IMR-90 (cell line): ENCODE measurements around the gene PARD3. TPM values are rescaled to one million over a fixed set of nuclear protein-coding genes. Genes with fewer than 3 reads are reported as not detected.

Source experiments
- ATAC-seq: fragments of 200-7000 bp; cut with Tn5 transposase; 2 replicates; pipeline ENCODE4 v1.9.1; 2020; ENCODE audit warnings: low read depth, mild to moderate bottlenecking, moderate library complexity
- BruUV-seq: library from RNA; stranded (reverse); fragments of 400-500 nt; replicated peaks from 2 replicates; lab custom pipeline; 2021; lab: Mats Ljungman, UMichigan
- CTCF ChIA-PET: fragments of 300-600 bp; formaldehyde crosslinking; extraction: SDS; loops from one replicate; lab custom pipeline; 2021; ENCODE audit warnings: antibody characterized with exemption; lab: Yijun Ruan, JAX
- POLR2A ChIA-PET: fragments of 300-600 bp; sonication (Branson Sonifier 250); formaldehyde crosslinking; loops from one replicate; lab custom pipeline; 2022; ENCODE audit warnings: antibody characterized with exemption; ENCODE audit not compliant: unreplicated experiment; lab: Charles Lee
- DNase-seq: peaks from one replicate; pipeline ENCODE4 v3.0.0; 2013
- H2AFZ ChIP-seq: replicated peaks from 2 replicates; pipeline ENCODE3; 2013; ENCODE audit warnings: low read length, mild to moderate bottlenecking; ENCODE audit not compliant: poor library complexity
- H2AK5ac ChIP-seq: 2 replicates; pipeline ENCODE4 v1.6.1; 2013; ENCODE audit warnings: low read depth, low read length, inconsistent platforms
- H2AK9ac ChIP-seq: replicated peaks from 2 replicates; pipeline ENCODE3; 2013; ENCODE audit warnings: mild to moderate bottlenecking, low read depth, low read length, moderate library complexity; ENCODE audit not compliant: poor library complexity
- H2BK120ac ChIP-seq: 2 replicates; pipeline ENCODE4 v1.6.1; 2013; ENCODE audit warnings: low read depth, low read length, inconsistent platforms
- H2BK15ac ChIP-seq: 3 replicates; pipeline ENCODE4 v1.6.1; 2013; ENCODE audit warnings: low read depth, low read length, inconsistent platforms
- H2BK20ac ChIP-seq: 2 replicates; pipeline ENCODE4 v1.6.1; 2013; ENCODE audit warnings: low read depth, mild to moderate bottlenecking, inconsistent platforms, low read length, moderate library complexity
- H2BK5ac ChIP-seq: 2 replicates; pipeline ENCODE4 v1.6.1; 2013; ENCODE audit warnings: mild to moderate bottlenecking, low read depth, low read length, inconsistent platforms; ENCODE audit not compliant: poor library complexity, severe bottlenecking
- H3K14ac ChIP-seq: replicated peaks from 2 replicates; pipeline ENCODE4 v1.6.1; 2013; ENCODE audit warnings: low read depth, low read length, inconsistent platforms
- H3K18ac ChIP-seq: 2 replicates; pipeline ENCODE4 v1.6.1; 2013; ENCODE audit warnings: low read depth, low read length, control low read depth
- H3K23ac ChIP-seq: 2 replicates; pipeline ENCODE4 v1.6.1; 2013; ENCODE audit warnings: low read depth, low read length, inconsistent platforms
- H3K27ac ChIP-seq: 2 replicates; pipeline ENCODE4 v1.5.1; 2013; ENCODE audit warnings: mild to moderate bottlenecking, control low read depth, low read length; ENCODE audit not compliant: insufficient read depth
- H3K27me3 ChIP-seq: 2 replicates; pipeline ENCODE4 v1.6.1; 2013; ENCODE audit warnings: low read length; ENCODE audit not compliant: control insufficient read depth, insufficient read depth
- H3K36me3 ChIP-seq: 2 replicates; pipeline ENCODE4 v1.6.1; 2013; ENCODE audit warnings: low read length, mixed read lengths; ENCODE audit not compliant: control insufficient read depth, insufficient read depth
- H3K4ac ChIP-seq: 2 replicates; pipeline ENCODE4 v1.6.1; 2013; ENCODE audit warnings: low read depth, low read length, inconsistent platforms
- H3K4me1 ChIP-seq: 2 replicates; pipeline ENCODE4 v1.6.1; 2013; ENCODE audit warnings: low read length, mixed read lengths; ENCODE audit not compliant: control insufficient read depth, insufficient read depth
- H3K4me2 ChIP-seq: 2 replicates; pipeline ENCODE4 v1.6.1; 2013; ENCODE audit warnings: low read depth, mild to moderate bottlenecking, control low read depth, low read length, moderate library complexity
- H3K4me3 ChIP-seq: 2 replicates; pipeline ENCODE4 v1.5.1; 2013; ENCODE audit warnings: low read depth, mild to moderate bottlenecking, control low read depth, low read length, moderate library complexity; ENCODE audit not compliant: insufficient read depth
- H3K56ac ChIP-seq: 2 replicates; pipeline ENCODE4 v1.6.1; 2013; ENCODE audit warnings: low read length, inconsistent platforms; ENCODE audit not compliant: insufficient read depth; ENCODE audit errors: extremely low read depth
- H3K79me1 ChIP-seq, 2 experiments: 2 replicates each; pipeline ENCODE4 v1.6.1; 2013; ENCODE audit warnings: low read length in 2 of 2, inconsistent platforms in 1 of 2, low read depth in 1 of 2
- H3K9ac ChIP-seq: 2 replicates; pipeline ENCODE4 v1.6.1; 2013; ENCODE audit warnings: low read depth, low read length, control low read depth
- H3K9me1 ChIP-seq: 2 replicates; pipeline ENCODE4 v1.6.1; 2013; ENCODE audit warnings: low read length, inconsistent platforms; ENCODE audit not compliant: insufficient read depth
- H3K9me3 ChIP-seq: 2 replicates; pipeline ENCODE4 v1.6.1; 2013; ENCODE audit warnings: low read length; ENCODE audit not compliant: control insufficient read depth, insufficient read depth
- H4K20me1 ChIP-seq: 2 replicates; pipeline ENCODE4 v1.6.1; 2013; ENCODE audit warnings: low read length, inconsistent platforms; ENCODE audit not compliant: insufficient read depth
- H4K5ac ChIP-seq: 2 replicates; pipeline ENCODE4 v1.6.1; 2013; ENCODE audit warnings: mild to moderate bottlenecking, low read depth, low read length, control low read depth
- H4K8ac ChIP-seq, 2 experiments: 2 replicates each; pipeline ENCODE4 v1.6.1; 2013; ENCODE audit warnings: low read depth in 2 of 2, low read length in 2 of 2, control low read depth in 1 of 2, inconsistent platforms in 1 of 2
- H4K91ac ChIP-seq: 2 replicates; pipeline ENCODE4 v1.6.1; 2013; ENCODE audit warnings: low read depth, low read length, inconsistent platforms; ENCODE audit not compliant: insufficient read depth
- BHLHE40 ChIP-seq: fragments of 150-350 bp; IDR thresholded peaks from 2 replicates; pipeline ENCODE4 v1.6.1; 2016; ENCODE audit warnings: mild to moderate bottlenecking, low read depth, low read length
- CEBPB ChIP-seq: IDR thresholded peaks from 2 replicates; pipeline ENCODE4 v1.6.1; 2012; ENCODE audit warnings: low read depth, low read length, improper control_type of control experiment
- CHD1 ChIP-seq: IDR thresholded peaks from 2 replicates; pipeline ENCODE4 v1.6.1; 2012; ENCODE audit warnings: low read depth, low read length, improper control_type of control experiment
- FOS ChIP-seq: fragments of 150-350 bp; IDR thresholded peaks from 2 replicates; pipeline ENCODE4 v1.6.1; 2016; ENCODE audit warnings: low read depth, low read length
- MAFK ChIP-seq: IDR thresholded peaks from 2 replicates; pipeline ENCODE4 v1.6.1; 2012; ENCODE audit warnings: low read depth, low read length, improper control_type of control experiment
- MAZ ChIP-seq: IDR thresholded peaks from 2 replicates; pipeline ENCODE4 v1.6.1; 2012; ENCODE audit warnings: low read depth, mild to moderate bottlenecking, low read length, improper control_type of control experiment, moderate library complexity, borderline replicate concordance
- MXI1 ChIP-seq: IDR thresholded peaks from 2 replicates; pipeline ENCODE4 v1.6.1; 2012; ENCODE audit warnings: low read depth, mild to moderate bottlenecking, low read length, moderate library complexity, borderline replicate concordance
- NFE2L2 ChIP-seq: fragments of 150-350 bp; IDR thresholded peaks from 2 replicates; pipeline ENCODE4 v1.6.1; 2016; ENCODE audit warnings: low read depth, mild to moderate bottlenecking, low read length
- POLR2A ChIP-seq: IDR thresholded peaks from 2 replicates; pipeline ENCODE4 v1.6.1; 2012; ENCODE audit warnings: mild to moderate bottlenecking, low read depth, low read length
- RAD21 ChIP-seq: IDR thresholded peaks from 2 replicates; pipeline ENCODE4 v1.6.1; 2012; ENCODE audit warnings: low read length, improper control_type of control experiment
- RCOR1 ChIP-seq: IDR thresholded peaks from 2 replicates; pipeline ENCODE4 v1.6.1; 2012; ENCODE audit warnings: mild to moderate bottlenecking, low read length, improper control_type of control experiment; ENCODE audit not compliant: insufficient replicate concordance
- RFX5 ChIP-seq: IDR thresholded peaks from 2 replicates; pipeline ENCODE4 v1.8.0; 2012; ENCODE audit warnings: low read depth, mild to moderate bottlenecking, low read length, moderate library complexity
- SMC3 ChIP-seq: fragments of 150-350 bp; IDR thresholded peaks from 2 replicates; pipeline ENCODE4 v1.6.1; 2016; ENCODE audit warnings: low read depth, mild to moderate bottlenecking, antibody characterized with exemption, low read length, moderate library complexity
- WGBS, 2 experiments: methylation state at CpG; one replicate each; pipeline versions ENCODE4 v1.1.5 to v1.1.7; 2013; ENCODE audit warnings: missing lambda C conversion rate in 2 of 2; ENCODE audit not compliant: insufficient read length in 1 of 2; ENCODE audit errors: extremely low coverage in 2 of 2; 5-methylcytosine and 5-hydroxymethylcytosine counted together
- dilution Hi-C: fragments of 300-500 bp; cut with HindIII; formaldehyde crosslinking; loops from one replicate; pipeline ENCODE4 v1.14.3; 2018; ENCODE audit warnings: low sequenced_read_pairs; ENCODE audit not compliant: unreplicated experiment
- in situ Hi-C: fragments of 300-500 bp; cut with MboI; formaldehyde crosslinking; loops from 3 replicates; pipeline ENCODE4 v1.14.3; 2019; ENCODE audit warnings: low sequenced_read_pairs, inconsistent platforms, mixed read lengths
- intact Hi-C: fragments of 100-400 bp; cut with micrococcal nuclease; formaldehyde crosslinking; loops from 2 replicates; pipeline ENCODE4 v1.10.0; 2022
- polyA plus RNA-seq, 3 experiments: library from polyadenylated mRNA; depleted of rRNA; stranded (reverse); fragments of >200 nt; gene quantifications; 2 replicates each; pipeline ENCODE4 v1.2.3, GENCODE V29; 2012; ENCODE audit warnings: low replicate concordance in 1 of 3
- total RNA-seq: library from RNA; depleted of rRNA; stranded (reverse); fragments of >200 nt; gene quantifications from 2 replicates; pipeline ENCODE4 v1.2.3, GENCODE V29; 2012
- TF ChIP-seq, protein P1 (sequence below): fragments of 150-350 bp; IDR thresholded peaks from 2 replicates; pipeline ENCODE4 v1.6.1; 2016; ENCODE audit warnings: low read depth, mild to moderate bottlenecking, low read length, moderate library complexity, borderline replicate concordance
- TF ChIP-seq, protein P2 (sequence below): conservative IDR thresholded peaks from 2 replicates; pipeline ENCODE4 v1.5.1; 2012; ENCODE audit warnings: mild to moderate bottlenecking, low read depth, low read length, improper control_type of control experiment
- TF ChIP-seq, protein P3 (sequence below): fragments of 150-350 bp; IDR thresholded peaks from 2 replicates; pipeline ENCODE4 v1.6.1; 2017; ENCODE audit warnings: mild to moderate bottlenecking, antibody characterized with exemption, low read length, low read depth

Gene PARD3
- total and polyA plus RNA-seq, 2 of the 4 experiments (the other 2 are of a cell fraction), result 14.6 to 37.5 TPM

DNA sequence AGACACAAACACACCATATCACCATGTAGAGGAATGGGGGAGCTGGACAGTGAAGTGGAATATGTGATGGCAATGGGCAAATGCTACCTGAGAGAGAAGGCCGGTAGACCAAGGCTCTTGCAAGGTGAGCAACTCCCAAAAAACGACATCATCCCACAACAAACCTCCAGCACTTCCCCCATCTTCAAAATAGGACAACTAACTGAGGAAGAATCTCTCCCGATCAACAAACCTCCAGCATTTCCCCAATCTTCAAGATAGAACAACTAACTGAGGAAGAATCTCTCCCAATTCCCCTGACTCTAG is 387.2 kb downstream of the PARD3 start:
- in situ Hi-C loops, result no loop called here
- WGBS, 2 experiments, result no CpG with 5 or more reads among the region's 3 CpGs
- no peak overlapping the region for H2BK5ac ChIP-seq
- H3K14ac ChIP-seq, result no peak overlapping the region
- no peak overlapping the region for H2AFZ ChIP-seq
- H3K4me2 ChIP-seq, result no peak overlapping the region
- H3K9me1 ChIP-seq, result no peaks in the 10 kb centered on the region
- TF ChIP-seq SMC3, result no peak
- TF ChIP-seq POLR2A, result no peak
- no peak for TF ChIP-seq MAZ
- TF ChIP-seq BHLHE40, result no peak
- TF ChIP-seq NFE2L2, result no peak
- TF ChIP-seq CHD1, result no peak
- no peak for TF ChIP-seq FOS
- no peak for TF ChIP-seq MXI1
- TF ChIP-seq, protein P1, sequence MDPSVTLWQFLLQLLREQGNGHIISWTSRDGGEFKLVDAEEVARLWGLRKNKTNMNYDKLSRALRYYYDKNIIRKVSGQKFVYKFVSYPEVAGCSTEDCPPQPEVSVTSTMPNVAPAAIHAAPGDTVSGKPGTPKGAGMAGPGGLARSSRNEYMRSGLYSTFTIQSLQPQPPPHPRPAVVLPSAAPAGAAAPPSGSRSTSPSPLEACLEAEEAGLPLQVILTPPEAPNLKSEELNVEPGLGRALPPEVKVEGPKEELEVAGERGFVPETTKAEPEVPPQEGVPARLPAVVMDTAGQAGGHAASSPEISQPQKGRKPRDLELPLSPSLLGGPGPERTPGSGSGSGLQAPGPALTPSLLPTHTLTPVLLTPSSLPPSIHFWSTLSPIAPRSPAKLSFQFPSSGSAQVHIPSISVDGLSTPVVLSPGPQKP, result no peak
- TF ChIP-seq, protein P2, sequence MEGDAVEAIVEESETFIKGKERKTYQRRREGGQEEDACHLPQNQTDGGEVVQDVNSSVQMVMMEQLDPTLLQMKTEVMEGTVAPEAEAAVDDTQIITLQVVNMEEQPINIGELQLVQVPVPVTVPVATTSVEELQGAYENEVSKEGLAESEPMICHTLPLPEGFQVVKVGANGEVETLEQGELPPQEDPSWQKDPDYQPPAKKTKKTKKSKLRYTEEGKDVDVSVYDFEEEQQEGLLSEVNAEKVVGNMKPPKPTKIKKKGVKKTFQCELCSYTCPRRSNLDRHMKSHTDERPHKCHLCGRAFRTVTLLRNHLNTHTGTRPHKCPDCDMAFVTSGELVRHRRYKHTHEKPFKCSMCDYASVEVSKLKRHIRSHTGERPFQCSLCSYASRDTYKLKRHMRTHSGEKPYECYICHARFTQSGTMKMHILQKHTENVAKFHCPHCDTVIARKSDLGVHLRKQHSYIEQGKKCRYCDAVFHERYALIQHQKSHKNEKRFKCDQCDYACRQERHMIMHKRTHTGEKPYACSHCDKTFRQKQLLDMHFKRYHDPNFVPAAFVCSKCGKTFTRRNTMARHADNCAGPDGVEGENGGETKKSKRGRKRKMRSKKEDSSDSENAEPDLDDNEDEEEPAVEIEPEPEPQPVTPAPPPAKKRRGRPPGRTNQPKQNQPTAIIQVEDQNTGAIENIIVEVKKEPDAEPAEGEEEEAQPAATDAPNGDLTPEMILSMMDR, result no peak
- TF ChIP-seq, protein P3, sequence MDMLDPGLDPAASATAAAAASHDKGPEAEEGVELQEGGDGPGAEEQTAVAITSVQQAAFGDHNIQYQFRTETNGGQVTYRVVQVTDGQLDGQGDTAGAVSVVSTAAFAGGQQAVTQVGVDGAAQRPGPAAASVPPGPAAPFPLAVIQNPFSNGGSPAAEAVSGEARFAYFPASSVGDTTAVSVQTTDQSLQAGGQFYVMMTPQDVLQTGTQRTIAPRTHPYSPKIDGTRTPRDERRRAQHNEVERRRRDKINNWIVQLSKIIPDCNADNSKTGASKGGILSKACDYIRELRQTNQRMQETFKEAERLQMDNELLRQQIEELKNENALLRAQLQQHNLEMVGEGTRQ, result no peak
- no peak for TF ChIP-seq RFX5
- no peak for TF ChIP-seq RAD21
- TF ChIP-seq MAFK, result no peak
- TF ChIP-seq CEBPB, result no peak
- TF ChIP-seq RCOR1, result no peak
- no peak overlapping the region for H3K4ac ChIP-seq
- H2AK5ac ChIP-seq, result peak overlapping the region; percentile 15; the same call in 1 of the 2 replicates
- ChIA-PET POLR2A (no interaction called here), CTCF (no interaction called here)
- no peaks in the 10 kb centered on the region for H3K36me3 ChIP-seq
- H3K18ac ChIP-seq, result no peak overlapping the region
- no peaks in the 10 kb centered on the region for H3K4me1 ChIP-seq
- no peaks in the 10 kb centered on the region for H4K20me1 ChIP-seq
- H2BK15ac ChIP-seq, result no peak overlapping the region
- DNase-seq, result no peak
- H3K9me3 ChIP-seq, result no peaks in the 10 kb centered on the region
- no peak overlapping the region for H2BK20ac ChIP-seq
- no TSS peak for BruUV-seq
- no peak overlapping the region for H4K5ac ChIP-seq
- no peak overlapping the region for H2AK9ac ChIP-seq
- no peak overlapping the region for H4K8ac ChIP-seq
- H3K27ac ChIP-seq, result no peak overlapping the region
- no peaks in the 10 kb centered on the region for H3K27me3 ChIP-seq
- no peak overlapping the region for H3K4me3 ChIP-seq
- intact Hi-C loops, result no loop called here
- H4K91ac ChIP-seq, result no peak overlapping the region
- dilution Hi-C loops, result no loop called here
- no peak overlapping the region for H3K56ac ChIP-seq
- H2BK120ac ChIP-seq, result no peak overlapping the region
- peaks cover 3 to 6% of the 10 kb centered on the region in 2 experiments; a peak in 1 of 4 replicates for H3K79me1 ChIP-seq
- no peak overlapping the region for H3K9ac ChIP-seq
- H3K23ac ChIP-seq, result no peak overlapping the region
- no peak for ATAC-seq
